HepG2 (cell line): Measurements from ENCODE around the gene MSANTD1. TPM values are rescaled to one million over a fixed set of nuclear protein-coding genes. Genes with fewer than 3 reads are reported as not detected.

Source experiments
- BORCS8-MEF2B ChIP-seq: sonication (generic); formaldehyde crosslinking; IDR thresholded peaks from 2 replicates; pipeline ENCODE4 v1.8.0; 2022; ENCODE audit warnings: mild to moderate bottlenecking, missing genetic modification reagents
- CEBPZ ChIP-seq: IDR thresholded peaks from 2 replicates; pipeline ENCODE4 v1.6.1; 2012; ENCODE audit warnings: low read length, improper control_type of control experiment
- ELF4 ChIP-seq: sonication (generic); formaldehyde crosslinking; IDR thresholded peaks from 2 replicates; pipeline ENCODE4 v1.5.0; 2020; ENCODE audit warnings: missing genetic modification reagents, mild to moderate bottlenecking, moderate library complexity, borderline replicate concordance
- HNF1A ChIP-seq, 2 experiments: sonication (generic) in 1 of 2; formaldehyde crosslinking in 1 of 2; IDR thresholded peaks; 2 replicates each; pipeline versions ENCODE4 v1.4.0 to v1.6.1; 2016 to 2020; ENCODE audit warnings: borderline replicate concordance in 1 of 2, low read depth in 1 of 2, mild to moderate bottlenecking in 1 of 2, missing genetic modification reagents in 1 of 2
- MEIS1 ChIP-seq: sonication (generic); formaldehyde crosslinking; IDR thresholded peaks from 2 replicates; pipeline ENCODE4 v1.9.0; 2021; ENCODE audit warnings: mild to moderate bottlenecking, missing genetic modification reagents, moderate library complexity, borderline replicate concordance
- YEATS2 ChIP-seq: sonication (generic); formaldehyde crosslinking; IDR thresholded peaks from 2 replicates; pipeline ENCODE4 v1.4.0; 2020; ENCODE audit warnings: missing genetic modification reagents, borderline replicate concordance
- ZNF512 ChIP-seq: sonication (generic); formaldehyde crosslinking; IDR thresholded peaks from 2 replicates; pipeline ENCODE4 v1.4.0; 2020; ENCODE audit warnings: mild to moderate bottlenecking, missing genetic modification reagents
- ZNF747 ChIP-seq: sonication (generic); formaldehyde crosslinking; IDR thresholded peaks from 2 replicates; pipeline ENCODE4 v1.8.1; 2023; ENCODE audit warnings: missing genetic modification reagents, mild to moderate bottlenecking, borderline replicate concordance
- ZNF790 ChIP-seq: sonication (generic); formaldehyde crosslinking; IDR thresholded peaks from 2 replicates; pipeline ENCODE4 v1.8.0; 2022; ENCODE audit warnings: missing genetic modification reagents, mild to moderate bottlenecking, borderline replicate concordance
- ZSCAN22 ChIP-seq: sonication (generic); formaldehyde crosslinking; IDR thresholded peaks from 2 replicates; pipeline ENCODE4 v1.4.0; 2020; ENCODE audit warnings: mild to moderate bottlenecking, missing genetic modification reagents
- polyA plus RNA-seq, 8 experiments: library from polyadenylated mRNA; depleted of rRNA in 3 of 8; stranded (reverse) in 7 of 8; unstranded in 1 of 8; fragments of >200 nt; fragmentation: Illumina TruSeq in 4 of 8; extraction: Trizol in 4 of 8; gene quantifications; 2 replicates each; pipeline versions ENCODE4 v1.2.1 to v1.2.3, GENCODE V29; 2011 to 2016; ENCODE audit warnings: low read depth in 4 of 8, missing spikeins in 1 of 8, mixed read lengths in 1 of 8; ENCODE audit not compliant: insufficient read depth in 1 of 8
- total RNA-seq, 5 experiments: library from RNA; depleted of rRNA; stranded (reverse); fragments of >200 nt; fragmentation: Illumina TruSeq; extraction: Trizol; gene quantifications; 2 replicates each; pipeline ENCODE4 v1.2.3, GENCODE V29; 2016; ENCODE audit warnings: low read depth in 1 of 5

Gene MSANTD1
- total and polyA plus RNA-seq, 2 of the 13 experiments (the other 11 are each of a cell fraction or from before 2014, with no cell fraction given), result 0.22 to 0.40 TPM

GRCh38 chr4:3202836-3203820 is 45.8 kb upstream of the MSANTD1 start (continued):
- TF ChIP-seq YEATS2, result no peak
- TF ChIP-seq CEBPZ, result no peak
- TF ChIP-seq ELF4, result no peak
- TF ChIP-seq ZNF512 (CRISPR knock-in tag), result no peak
- TF ChIP-seq MEIS1, result no peak
- TF ChIP-seq HNF1A (IDR thresholded peaks at IDR 0.05; ENCODE audit: low read depth), result no peak
- TF ChIP-seq HNF1A (CRISPR knock-in tag; IDR thresholded peaks at IDR 0.05; ENCODE audit: borderline replicate concordance), result no peak
- no peak for TF ChIP-seq ZNF790 (CRISPR knock-in tag)
- no peak for TF ChIP-seq ZNF747 (CRISPR knock-in tag)
- TF ChIP-seq ZSCAN22, result no peak
- no peak for TF ChIP-seq BORCS8-MEF2B (CRISPR knock-in tag)
